Activated CD4-positive, alpha-beta T cell treated with anti-CD3 and anti-CD28 coated beads, Interleukin-2, amount 50 U/mL, for 1 hour (primary cell): ENCODE data around the gene BAHCC1.

Experiments used
- DNase-seq: peaks from one replicate; pipeline ENCODE4 v3.0.0-alpha.2; 2020

The BAHCC1 gene

DNA sequence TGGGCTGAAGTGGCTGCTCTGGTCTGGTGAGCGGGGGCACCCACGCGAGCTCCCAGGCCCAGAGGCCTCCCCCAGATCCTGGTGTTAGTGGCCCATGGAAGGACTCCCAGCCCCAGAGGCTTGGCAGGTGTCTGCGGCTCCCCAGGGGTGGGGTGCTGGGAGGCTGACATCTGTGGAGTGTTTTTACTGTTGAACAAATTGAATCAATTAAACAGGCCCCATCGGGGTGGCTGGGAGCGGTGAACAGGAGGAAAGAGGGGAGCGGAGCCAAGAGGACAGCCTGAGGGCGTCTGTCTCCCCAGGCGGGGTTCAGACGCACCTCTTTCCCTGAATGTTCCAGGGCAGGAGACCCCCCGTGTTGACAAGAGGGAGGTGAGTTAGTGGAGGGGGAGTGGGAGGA, 87.4 kb downstream of the BAHCC1 start:
- no peak for DNase-seq

DNA sequence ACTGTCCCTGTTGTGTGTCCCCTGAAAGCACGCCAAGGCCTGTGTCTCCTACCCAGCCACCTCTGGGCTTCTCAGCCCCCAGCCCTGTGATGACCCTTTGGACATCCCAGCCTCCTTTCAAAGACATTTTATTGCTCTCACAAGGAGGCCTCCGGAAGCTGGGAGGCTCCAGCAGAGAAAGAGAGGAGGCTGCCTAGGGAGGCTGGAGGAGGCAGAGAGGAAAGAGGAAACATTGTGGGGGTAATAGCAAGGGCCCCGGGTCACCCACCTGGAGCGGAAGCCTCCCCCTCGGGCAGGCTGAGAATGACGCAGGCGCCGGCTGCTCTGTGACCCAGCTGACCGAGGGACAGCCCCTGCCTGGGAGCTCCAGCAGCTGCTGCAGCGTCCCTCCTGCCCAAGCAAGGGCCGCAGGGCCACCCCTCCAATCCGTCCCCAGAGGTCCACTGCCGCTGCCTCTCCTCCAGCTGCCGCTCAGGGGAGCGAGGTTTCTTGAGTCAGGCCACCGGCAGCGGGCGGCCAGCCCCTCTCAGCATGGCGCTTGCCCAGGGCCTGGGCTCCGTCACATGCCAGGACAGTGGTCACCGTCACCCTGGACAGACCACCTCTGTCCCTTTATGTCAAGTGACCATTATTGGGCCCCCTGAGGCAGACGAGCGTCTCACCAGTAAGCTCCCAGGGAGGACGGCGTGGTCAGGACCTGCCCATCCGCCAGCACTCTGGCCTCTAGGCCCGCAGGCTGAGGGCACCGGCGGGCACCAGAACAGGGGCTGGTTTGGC, 88.0 kb downstream of the BAHCC1 start:
- no peak for DNase-seq

DNA sequence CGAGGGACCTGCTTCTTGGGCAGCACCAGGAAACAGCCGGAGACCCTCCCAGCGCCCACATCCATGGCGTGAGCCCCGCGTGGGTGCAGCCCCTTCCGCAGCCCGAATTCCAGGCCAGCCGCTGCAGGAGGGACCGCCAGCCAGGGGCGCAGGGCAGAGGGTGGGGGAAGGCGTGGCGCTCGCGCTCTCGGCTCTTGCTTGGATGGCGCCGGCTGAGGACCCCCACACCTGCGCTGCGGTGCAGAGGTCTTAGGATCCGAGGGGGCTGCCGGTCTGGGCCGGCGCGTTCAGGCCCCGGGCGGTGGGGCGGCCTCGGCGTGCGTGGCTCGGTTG, 88.6 kb downstream of the BAHCC1 start:
- no peak for DNase-seq

- DNase-seq, result peak; percentile 87
Observed at GRCh38 chr17:81484195-81484979, 89.1 kb downstream of the BAHCC1 start.

- no peak for DNase-seq
Observed at GRCh38 chr17:81486199-81486810, 91.0 kb downstream of the BAHCC1 start.

DNA sequence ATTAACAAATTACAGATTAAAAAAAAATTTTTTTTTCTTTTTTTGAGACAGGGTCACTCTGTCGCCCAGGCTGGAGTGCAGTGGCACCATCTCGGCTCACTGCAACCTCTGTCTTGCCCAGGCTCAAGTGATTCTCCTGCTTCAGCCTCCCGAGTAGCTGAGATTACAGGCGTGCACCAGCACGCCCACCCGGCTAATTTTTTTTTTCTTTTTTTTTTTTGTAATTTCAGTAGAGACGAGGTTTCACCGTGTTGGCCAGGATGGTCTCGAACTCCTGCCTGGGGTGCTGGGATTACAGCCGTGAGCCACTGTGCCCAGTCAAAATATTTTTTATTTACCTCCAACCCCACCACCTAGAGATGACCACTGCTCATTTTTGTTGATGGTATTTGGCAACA, 91.8 kb downstream of the BAHCC1 start:
- DNase-seq, result no peak

DNA sequence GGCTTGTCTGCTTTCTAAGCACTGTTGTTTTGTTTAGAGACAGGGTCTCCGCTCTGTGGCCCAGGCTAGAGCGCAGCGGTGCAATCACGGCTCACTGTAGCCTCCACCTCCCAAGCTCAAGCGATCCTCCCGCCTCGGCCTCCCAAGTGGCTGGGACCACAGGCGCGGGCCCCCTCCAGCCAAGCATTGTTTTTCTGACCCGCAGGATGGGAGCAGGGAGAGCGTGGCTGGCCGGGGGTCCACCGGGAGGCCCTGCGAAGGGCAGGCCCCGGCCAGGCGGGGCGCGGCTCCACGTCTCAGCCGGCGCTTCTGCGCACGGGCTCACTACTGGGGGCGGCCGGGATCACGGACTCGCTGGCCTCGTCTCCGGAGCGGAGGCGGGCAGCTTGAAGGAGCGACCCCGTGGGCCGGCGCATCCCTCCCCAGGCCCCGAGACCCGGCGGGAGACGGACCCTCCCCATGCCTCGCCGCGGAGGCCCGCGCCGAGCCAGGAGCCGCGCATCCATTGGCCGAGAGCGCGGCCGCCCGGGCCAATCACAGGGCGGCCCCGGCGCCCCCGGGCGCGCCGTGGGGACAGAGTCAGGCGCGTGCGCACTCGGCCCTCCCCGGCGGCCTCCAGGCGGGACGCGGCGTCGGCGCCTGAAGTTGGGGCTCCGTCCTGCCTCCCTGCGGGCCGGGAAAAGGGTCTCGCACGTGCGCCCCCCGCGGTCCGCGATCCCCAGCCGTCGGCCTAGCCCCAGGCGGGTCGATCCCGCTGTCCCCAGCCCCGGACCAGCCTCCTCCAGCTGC, 92.4 kb downstream of the BAHCC1 start:
- peak; percentile 75 for DNase-seq

GRCh38 chr17:81488276-81488860, 93.1 kb downstream of the BAHCC1 start:
- DNase-seq, result no peak

- no peak for DNase-seq
Observed at GRCh38 chr17:81489012-81489997, 94.0 kb downstream of the BAHCC1 start.

GRCh38 chr17:81489998-81490992, 95.0 kb downstream of the BAHCC1 start:
- DNase-seq, result no peak

DNA sequence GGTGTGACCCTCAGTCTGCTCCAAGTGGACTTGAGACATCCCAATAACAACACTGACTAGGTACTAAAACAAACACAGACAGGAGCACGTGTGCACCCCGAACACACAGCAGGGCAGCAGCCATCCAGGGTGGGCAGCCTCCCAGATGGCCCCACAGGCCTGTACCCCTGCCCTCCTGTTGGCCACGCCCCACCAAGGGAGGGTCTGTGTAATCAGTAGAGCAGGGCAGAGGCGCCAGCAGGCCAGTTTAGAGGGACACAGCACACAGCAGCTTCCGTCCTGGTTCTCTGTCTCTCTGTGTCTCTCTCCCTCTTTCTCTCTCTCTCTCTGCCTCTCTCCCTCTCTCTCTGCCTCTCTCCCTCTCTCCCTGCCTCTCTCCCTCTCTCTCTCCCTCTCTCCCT, 95.9 kb downstream of the BAHCC1 start:
- DNase-seq, result no peak

DNA sequence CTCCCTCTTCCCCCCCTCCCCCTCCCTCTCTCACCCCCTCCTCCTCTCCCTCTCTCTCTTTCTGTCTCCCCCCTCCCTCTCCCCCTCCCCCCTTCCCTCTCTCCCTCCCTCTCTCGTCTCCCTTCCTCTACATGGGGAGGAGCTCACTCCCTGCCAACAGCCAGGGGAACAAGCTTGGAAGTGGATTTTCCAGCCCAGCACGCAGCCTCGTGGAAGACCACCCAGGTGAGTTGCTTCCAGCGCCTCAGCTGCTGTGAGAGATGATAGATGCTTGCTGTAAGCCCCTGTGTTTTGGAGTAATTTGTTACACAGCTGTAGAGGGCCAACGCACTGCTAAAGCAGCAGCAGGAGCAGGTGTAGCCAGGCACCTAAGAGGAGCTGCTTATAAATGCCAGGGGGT, 96.5 kb downstream of the BAHCC1 start:
- DNase-seq, result no peak

DNA sequence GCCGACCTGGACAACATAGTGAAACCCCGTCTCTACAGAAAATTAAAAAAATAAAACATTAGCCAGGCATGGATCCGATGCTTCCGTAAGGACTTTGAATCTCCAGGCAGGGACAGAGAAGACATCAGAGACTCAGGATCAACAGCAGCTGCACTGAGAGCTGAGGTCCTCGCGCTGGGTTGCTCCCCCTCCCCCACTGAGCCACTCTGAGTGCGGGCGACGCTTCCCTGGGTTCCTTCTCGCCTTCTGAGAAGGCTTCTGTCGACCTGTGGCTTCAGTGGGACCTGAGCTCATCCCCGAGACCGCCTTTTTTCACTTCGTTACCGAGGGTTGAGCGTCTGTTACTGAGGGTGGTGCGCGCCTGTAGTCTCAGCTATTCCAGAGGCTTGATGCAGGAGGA, 96.9 kb downstream of the BAHCC1 start:
- no peak for DNase-seq

GRCh38 chr17:81492706-81493105, 97.4 kb downstream of the BAHCC1 start:
- DNase-seq, result no peak

DNA sequence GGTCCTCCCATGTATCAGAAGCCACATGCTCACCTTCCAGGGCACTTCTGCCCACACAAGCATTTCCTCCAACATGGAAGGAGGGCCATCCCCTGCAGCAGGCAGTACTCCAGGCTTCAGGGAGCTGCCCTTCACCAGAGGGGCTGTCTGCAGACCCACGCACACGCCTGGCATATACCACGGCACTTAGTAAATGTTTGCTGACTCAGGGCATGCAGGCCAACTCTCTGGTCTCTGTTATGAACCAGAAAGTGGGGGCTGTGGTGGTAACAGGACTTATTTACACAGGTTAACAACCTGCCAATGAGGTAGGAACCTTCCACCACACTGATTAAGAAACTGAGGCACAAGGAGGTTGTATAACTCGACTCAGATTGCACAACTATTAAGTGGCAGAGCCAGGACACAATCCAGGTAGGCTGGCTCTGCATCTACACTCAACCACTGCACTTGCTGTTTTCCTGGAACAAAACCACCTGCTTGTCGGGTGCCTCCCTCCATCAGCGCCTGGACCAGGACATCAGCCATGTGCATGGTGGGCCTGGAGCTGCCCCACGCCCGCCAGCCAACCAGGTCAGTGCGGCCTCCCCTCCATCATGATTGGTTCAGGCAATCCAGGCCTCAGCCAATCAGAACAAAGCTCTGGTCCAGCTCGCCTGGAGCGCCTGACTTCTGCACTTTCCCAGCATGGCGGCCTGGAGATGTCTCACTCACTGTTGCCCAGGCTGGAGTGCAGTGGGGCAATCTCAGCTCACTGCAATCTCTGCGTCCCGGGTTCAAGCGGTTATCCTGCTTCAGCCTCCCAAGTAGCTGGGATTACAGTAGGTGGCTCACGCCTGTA, 98.2 kb downstream of the BAHCC1 start:
- DNase-seq, result no peak

DNA sequence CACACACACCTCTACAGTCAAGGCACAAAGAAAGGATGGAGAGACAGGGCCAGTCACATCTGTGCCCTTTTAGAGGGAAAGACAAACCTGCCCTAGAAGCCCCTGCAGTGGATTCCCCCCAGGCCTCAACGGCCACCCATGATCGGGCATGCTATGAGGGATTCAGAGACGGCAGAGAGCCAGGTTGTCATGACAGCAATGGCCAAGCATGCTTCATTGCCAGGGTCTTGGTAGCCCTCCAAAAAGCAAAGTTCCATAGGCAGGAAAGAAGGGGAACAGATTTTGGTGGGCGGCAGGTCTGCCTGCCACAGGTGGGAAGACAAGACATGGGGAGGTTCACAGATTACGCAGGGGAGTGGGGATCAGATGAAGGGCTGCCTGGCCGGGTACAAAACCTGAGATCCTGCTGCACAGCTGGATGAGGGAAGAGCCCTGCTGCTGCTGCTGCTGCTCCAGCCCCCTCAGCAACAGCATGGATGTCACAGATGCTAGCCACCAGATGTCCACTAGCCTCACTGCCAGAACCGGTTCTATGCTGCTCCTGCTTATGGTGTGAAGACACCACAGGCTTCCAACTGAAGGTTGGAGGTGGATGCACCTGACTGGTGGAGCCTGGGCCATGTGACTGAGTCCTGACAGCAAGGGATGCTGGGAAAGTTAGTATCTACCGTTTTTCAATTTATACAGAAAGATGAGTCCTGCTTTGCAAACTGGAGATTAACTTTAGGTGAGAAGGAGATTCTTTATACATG, 99.5 kb downstream of the BAHCC1 start:
- no peak for DNase-seq

DNA sequence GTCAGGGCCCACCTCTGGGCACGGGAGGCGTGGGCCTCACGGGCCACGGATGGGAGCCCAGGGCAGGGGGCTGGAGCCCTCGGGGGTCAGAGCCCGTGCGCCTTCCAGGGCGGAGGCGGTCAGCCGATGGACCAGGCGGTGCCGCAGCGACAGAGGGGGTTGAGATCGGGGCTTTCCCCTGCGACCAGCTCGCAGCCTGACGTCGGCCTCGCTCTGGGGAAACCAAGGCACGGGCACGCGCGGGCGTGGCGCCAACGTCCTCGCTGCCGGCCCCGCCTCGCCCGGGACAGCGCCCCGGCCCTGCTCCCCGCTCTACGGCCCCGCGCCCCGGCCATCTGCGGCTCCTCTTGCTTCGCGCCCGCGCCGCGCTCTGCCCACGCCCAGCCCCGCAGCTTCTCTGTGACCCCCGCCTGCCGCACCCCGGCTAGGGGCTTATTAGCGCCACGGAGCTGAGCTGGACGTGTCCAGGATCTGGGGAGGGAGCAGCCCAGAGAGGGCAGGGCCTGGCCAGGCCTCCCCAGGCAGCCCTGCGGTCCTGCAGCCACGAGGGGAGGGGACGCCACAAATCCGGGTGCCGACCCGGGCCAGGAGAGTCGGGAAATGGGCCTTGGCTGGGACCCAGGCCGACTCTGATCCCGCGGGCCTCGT, 103.8 kb downstream of the BAHCC1 start:
- no peak for DNase-seq

GRCh38 chr17:81499601-81499970, 104.3 kb downstream of the BAHCC1 start:
- no peak for DNase-seq
